Muscle of leg (tissue), 11 donors: Measurements from ENCODE around the gene ETS1. TPM values are rescaled to one million over a fixed set of nuclear protein-coding genes. Genes with fewer than 3 reads are reported as not detected.
"Not testable (repeated sequence)": the region's sequence is repeated elsewhere in the genome, so short reads cannot be mapped to it uniquely, and the experiment has no call there.

Experiments
- DNase-seq: peaks from one replicate; pipeline ENCODE4 v3.0.0; 2013
- H3K27ac ChIP-seq: one replicate; pipeline ENCODE4 v1.5.1; 2013; ENCODE audit warnings: mild to moderate bottlenecking, low read length, control low read depth
- H3K27me3 ChIP-seq: one replicate; pipeline ENCODE4 v1.6.1; 2013; ENCODE audit warnings: low read length; ENCODE audit not compliant: control insufficient read depth, insufficient read depth
- H3K36me3 ChIP-seq: one replicate; pipeline ENCODE4 v1.6.1; 2013; ENCODE audit warnings: low read length; ENCODE audit not compliant: control insufficient read depth, insufficient read depth
- H3K4me1 ChIP-seq: one replicate; pipeline ENCODE4 v1.6.1; 2013; ENCODE audit warnings: low read length; ENCODE audit not compliant: control insufficient read depth, insufficient read depth
- H3K4me3 ChIP-seq: one replicate; pipeline ENCODE4 v1.5.1; 2013; ENCODE audit warnings: low read length, control low read depth
- H3K9me3 ChIP-seq: replicated peaks from 2 replicates; pipeline ENCODE4 v1.6.1; 2013; ENCODE audit warnings: low read depth, low read length; ENCODE audit not compliant: control insufficient read depth
- WGBS: methylation state at CpG from one replicate; pipeline ENCODE4 v1.1.5; 2013; ENCODE audit warnings: missing lambda C conversion rate; ENCODE audit not compliant: insufficient coverage; 5-methylcytosine and 5-hydroxymethylcytosine counted together
- polyA plus RNA-seq, 8 donors: library from polyadenylated mRNA; unstranded; fragments of 120-200 nt; gene quantifications; one replicate each; pipeline versions ENCODE4 v1.2.1 to v1.2.3, GENCODE V29; 2013; ENCODE audit warnings: inconsistent platforms in 1 of 8, low replicate concordance in 1 of 8; ENCODE audit not compliant: insufficient read length in 8 of 8, insufficient read depth in 1 of 8
- total RNA-seq: library from RNA; stranded (reverse); fragments of 120-200 nt; gene quantifications from one replicate; pipeline ENCODE4 v1.2.4, GENCODE V29; 2013

The ETS1 gene
- total and polyA plus RNA-seq, 9 donors, result 35.3 to 79.1 (median 59.4) TPM

DNA sequence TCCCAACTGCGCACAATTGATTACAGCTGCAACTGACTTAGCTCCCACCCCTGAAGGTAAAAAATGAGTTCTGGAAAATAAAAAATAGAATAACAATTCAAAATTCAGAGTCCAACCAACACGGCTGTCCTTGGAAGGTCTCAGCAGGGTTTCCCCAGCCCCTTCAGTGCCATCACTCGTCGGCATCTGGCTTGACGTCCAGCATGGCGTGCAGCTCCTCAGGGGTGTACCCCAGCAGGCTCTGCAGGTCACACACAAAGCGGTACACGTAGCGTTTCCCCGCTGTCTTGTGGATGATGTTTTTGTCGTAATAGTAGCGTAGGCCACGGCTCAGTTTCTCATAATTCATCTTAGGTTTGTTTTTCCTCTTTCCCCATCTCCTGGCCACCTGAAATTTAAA lies 125.2 kb downstream of the ETS1 start:
- H3K4me1 ChIP-seq, result peaks cover 9% of the 10 kb centered on the region
- H3K36me3 ChIP-seq, result peaks cover 48% of the 10 kb centered on the region
- no peaks in the 10 kb centered on the region for H3K9me3 ChIP-seq
- H3K27me3 ChIP-seq, result no peaks in the 10 kb centered on the region
- no peak overlapping the region for H3K27ac ChIP-seq
- H3K4me3 ChIP-seq, result no peak overlapping the region
- WGBS, result 90% methylated on average over 7 of the region's 13 CpGs
- no peak for DNase-seq

DNA sequence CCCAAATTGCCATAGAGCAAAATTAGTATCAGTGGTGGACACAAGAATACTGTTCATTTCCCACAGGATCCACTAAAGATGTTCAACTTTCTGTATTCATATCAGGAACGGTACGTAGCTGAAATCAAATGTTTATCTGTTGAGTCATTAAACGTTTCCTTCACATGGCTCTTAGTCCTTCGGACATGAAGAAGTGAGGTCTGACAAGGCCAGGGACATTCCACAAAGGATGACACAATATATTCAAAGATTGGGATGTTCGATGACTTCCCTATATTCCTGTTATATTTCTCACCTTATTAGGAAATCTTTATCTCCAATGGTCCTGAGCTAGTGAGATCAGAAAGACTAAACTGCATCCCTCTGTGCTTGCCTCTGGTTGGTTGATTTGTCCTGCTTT lies 129.0 kb downstream of the ETS1 start:
- Histone ChIP-seq H3K36me3 (peaks cover 48% of the 10 kb centered on the region), H3K27ac (no peak overlapping the region)
- DNase-seq, result no peak

DNA sequence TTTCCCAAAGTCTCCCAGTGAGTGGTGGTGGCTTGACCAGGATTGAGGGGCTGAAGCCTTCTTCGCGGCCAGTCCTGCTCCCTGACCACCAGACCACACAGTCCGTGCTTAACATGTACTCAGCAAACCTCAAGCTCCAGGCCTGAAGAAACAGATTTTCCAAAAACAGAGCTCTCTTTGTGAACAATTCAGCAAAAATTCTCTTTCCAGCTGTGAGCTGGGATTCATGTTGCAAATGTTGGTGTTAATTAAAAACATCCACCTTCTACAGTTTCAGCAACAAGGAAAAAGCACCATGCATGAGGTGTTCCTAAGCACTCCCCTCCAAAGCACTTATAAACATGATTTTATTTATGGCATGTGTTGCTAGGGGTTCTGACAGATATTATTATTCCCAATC lies 129.5 kb downstream of the ETS1 start:
- Histone ChIP-seq H3K27ac (no peak overlapping the region), H3K27me3 (no peaks in the 10 kb centered on the region), H3K4me3 (no peak overlapping the region), H3K36me3 (peaks cover 43% of the 10 kb centered on the region), H3K9me3 (no peaks in the 10 kb centered on the region), H3K4me1 (peaks cover 6% of the 10 kb centered on the region)
- no CpG with 5 or more reads among the region's 3 CpGs for WGBS
- DNase-seq, result no peak

More for the DNA sequence above, 129.0 kb downstream of the ETS1 start:
- Histone ChIP-seq H3K4me3 (no peak overlapping the region), H3K27me3 (no peaks in the 10 kb centered on the region), H3K4me1 (peaks cover 6% of the 10 kb centered on the region), H3K9me3 (no peaks in the 10 kb centered on the region)
- WGBS, result no CpG with 5 or more reads among the region's 5 CpGs

DNA sequence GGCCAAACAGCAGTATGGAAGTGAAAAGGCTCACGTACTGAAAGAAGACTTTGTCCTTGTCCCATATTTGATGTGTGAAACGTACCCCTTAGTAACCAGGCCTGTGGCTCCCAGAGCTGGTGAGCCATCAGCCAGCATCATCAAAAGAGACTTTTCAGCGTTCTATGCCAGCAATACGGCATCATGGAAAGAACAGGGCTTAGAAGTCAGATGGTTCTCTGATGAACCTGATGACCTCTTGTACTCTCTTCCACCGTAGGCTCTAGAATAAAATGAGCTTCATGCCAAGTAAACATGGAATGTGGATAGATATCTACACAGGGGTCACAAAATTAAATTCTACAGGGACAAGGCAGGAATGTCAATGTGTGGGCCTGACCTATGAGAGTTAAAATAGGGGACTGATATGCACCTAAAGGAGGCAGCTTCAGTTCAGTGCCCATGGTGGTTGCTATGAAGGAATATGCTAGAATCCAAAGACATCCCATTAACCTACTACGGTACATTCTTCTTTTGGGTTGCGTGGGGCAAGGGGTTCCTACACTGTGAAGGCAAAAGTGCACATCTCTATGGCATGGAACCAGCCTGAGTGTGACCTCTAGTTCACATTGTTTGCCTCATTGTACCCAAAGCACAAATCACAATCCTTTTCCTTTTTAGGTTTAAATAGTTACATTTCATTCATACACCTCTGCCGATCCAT lies 130.6 kb downstream of the ETS1 start:
- Histone ChIP-seq H3K4me3 (no peak overlapping the region), H3K36me3 (peaks cover 33% of the 10 kb centered on the region), H3K27ac (no peak overlapping the region), H3K4me1 (peaks cover 11% of the 10 kb centered on the region), H3K27me3 (no peaks in the 10 kb centered on the region), H3K9me3 (no peaks in the 10 kb centered on the region)
- WGBS, result 91% methylated on average over 6 of the region's 8 CpGs
- DNase-seq, result no peak

DNA sequence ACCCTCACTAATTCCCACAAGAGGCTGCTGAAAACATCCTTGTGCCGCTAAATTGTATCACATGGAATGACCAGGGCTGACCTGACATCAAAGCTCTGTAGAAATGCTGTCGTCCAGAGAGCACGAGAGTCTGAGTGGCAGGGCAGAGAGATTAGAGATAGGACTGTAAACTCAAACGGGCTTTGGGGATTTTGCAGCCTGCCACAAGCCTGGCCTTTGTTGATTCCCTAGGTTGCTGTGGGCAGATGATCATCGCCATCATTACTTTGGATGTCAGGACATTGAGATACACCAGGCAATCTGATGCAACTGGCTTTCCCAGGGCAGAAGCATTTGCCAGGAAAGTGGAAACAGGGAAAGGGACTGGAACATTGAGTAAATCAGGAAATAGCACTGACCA lies 131.6 kb downstream of the ETS1 start:
- DNase-seq, result no peak
- 62% methylated on average over 4 of the region's 5 CpGs for WGBS
- Histone ChIP-seq H3K27ac (no peak overlapping the region), H3K4me1 (peaks cover 16% of the 10 kb centered on the region), H3K9me3 (no peaks in the 10 kb centered on the region), H3K4me3 (no peak overlapping the region), H3K27me3 (no peaks in the 10 kb centered on the region), H3K36me3 (peaks cover 26% of the 10 kb centered on the region)

DNA sequence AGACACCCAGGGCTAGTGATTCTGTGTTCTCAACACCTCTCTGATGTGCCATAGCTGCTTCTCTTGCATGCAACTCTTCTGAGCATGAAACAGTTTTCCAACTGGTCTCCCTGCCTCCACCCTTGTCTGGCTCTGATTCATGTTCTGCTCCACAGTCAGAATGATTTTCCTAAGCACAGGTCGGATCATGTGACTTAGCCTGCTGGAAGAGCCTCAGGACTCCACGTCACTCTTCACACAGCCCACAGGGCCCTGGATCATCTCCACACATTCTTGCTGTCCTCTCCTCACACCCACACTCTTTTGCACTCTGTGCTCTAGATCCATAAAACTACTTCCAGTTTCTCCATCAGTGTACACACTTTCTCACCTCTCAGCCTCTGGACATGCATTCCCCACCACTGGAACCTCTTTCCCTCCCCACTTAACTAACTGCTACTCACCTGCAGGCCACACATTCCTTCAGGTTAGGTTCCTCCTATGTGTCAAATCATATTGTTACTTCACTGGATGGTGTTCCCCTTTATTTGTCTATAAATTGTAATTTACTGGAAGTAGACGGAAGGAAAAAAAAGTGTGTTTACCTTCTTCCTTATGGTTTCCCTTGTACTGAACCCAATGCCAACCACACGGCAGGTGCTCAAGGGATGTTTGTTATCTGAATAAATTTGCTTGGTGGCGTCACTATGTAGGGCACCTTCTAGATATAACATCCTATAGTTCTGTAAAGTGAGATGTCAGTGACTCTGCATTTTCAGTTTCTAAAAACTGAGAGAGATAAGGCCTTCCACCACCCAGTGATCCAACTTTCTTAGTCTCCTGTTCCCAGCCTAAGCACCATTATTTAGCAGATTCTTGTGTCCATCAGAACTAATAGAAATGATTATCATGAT lies 133.7 kb downstream of the ETS1 start:
- Histone ChIP-seq H3K27me3 (no peaks in the 10 kb centered on the region), H3K9me3 (no peaks in the 10 kb centered on the region), H3K36me3 (peaks cover 18% of the 10 kb centered on the region), H3K4me3 (no peak overlapping the region), H3K27ac (no peak overlapping the region), H3K4me1 (peaks cover 16% of the 10 kb centered on the region)
- 21% methylated on average over 2 of the region's 5 CpGs for WGBS
- peak; percentile 80 for DNase-seq

DNA sequence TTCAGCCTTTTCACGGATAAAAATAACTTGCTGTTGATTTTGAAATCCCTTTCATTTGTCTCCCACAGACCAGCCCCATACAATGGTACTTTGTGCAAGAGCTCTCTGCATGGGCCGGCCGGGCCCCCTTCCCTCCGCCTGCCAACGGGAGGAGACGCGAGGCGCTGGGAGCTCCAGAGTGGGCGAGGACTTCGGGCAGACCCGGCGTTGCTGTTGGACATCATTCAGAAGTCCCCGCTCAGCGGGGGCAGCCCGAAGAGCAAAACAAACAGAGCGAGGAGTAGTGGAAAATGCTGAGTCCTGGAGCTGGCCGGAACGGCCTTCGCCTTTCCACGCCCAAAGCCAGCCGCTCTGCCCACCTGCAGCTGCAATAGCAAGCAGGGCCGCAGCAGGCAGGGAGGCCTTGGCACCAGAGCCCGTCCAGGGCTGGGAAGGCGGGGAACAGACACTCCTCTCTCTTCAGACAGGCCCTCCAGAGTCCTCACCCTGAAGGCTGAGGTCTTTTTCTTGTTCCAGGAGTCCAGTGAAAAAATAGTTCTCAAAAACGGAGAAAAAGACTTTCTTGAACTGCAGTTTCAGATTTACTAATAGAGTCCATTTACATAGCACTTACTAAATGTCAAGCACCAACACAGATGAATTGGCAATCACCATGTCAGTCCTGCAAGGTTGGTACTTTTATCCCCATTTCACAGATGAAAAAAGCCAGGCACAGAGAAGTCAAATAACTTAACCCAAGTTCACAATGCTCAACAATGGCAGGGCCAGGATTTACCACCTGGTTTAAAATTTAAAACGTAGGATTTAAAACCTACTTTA lies 135.5 kb downstream of the ETS1 start:
- H3K27ac ChIP-seq, result peak overlapping the region; percentile 38
- H3K4me3 ChIP-seq, result peak overlapping the region; percentile 6
- H3K4me1 ChIP-seq, result peaks cover 16% of the 10 kb centered on the region
- peaks cover 7% of the 10 kb centered on the region for H3K36me3 ChIP-seq
- H3K9me3 ChIP-seq, result no peaks in the 10 kb centered on the region
- DNase-seq, result peak; percentile 71
- H3K27me3 ChIP-seq, result no peaks in the 10 kb centered on the region
- 33% methylated on average over 22 of the region's 26 CpGs for WGBS

DNA sequence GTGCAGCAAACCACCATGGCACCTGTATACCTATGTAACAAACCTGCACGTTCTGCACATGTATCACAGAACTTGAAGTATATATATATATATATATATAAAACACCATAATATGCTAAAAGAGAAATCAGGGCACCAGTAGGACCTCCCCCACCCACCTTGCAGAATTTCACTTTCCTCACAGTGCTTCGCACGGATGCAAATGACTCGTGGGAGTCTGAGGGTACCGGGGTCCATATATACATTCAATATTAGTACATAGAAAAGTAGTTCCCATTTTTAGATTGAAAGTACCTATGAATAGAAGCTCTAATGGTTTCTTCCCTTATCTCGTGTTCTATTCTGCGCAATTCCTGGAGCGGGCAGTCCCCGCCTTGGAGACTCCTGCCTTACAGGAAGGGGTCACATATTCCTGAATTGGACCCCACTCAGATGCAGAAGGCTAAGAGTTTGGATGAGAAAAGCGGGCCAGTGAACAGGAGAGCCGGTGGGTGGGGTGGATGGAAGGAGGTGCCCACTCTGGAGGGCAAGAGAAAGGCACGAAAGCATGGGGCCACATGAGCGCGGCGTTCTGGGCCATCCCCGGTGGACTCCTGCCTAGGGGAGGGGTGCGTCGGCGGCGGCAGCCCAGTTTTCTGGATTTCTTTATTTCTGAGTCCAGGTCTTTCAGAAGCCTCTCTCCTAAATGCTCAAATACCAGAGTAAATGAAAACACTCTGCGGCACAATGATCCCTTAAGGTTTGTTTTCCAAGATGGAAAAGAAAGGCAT lies 136.3 kb downstream of the ETS1 start:
- H3K9me3 ChIP-seq, result no peaks in the 10 kb centered on the region
- no peak for DNase-seq
- no peaks in the 10 kb centered on the region for H3K27me3 ChIP-seq
- WGBS, result 73% methylated on average over 10 of the region's 21 CpGs
- H3K4me3 ChIP-seq, result no peak overlapping the region
- H3K27ac ChIP-seq, result peak overlapping the region; percentile 38
- H3K36me3 ChIP-seq, result peaks cover 4% of the 10 kb centered on the region
- peaks cover 16% of the 10 kb centered on the region for H3K4me1 ChIP-seq

DNA sequence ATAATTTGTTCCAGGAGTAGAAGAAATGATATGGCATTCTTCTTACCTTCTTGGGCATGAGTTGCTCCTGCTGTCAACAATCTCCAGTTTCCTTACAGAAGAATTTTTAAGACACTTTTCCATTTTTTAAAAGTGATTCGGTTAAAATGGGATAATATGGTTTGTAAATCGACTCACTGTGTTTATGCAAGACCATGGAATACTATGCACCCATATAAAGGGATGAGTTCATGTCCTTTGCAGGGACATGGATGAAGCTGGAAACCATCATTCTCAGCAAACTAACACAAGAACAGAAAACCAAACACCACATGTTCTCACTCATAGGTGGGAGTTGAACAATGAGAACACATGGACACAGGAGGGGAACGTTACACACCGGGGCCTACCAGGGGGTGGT lies 136.9 kb downstream of the ETS1 start:
- WGBS, result no CpG with 5 or more reads among the region's 4 CpGs
- H3K27me3 ChIP-seq, H3K27ac ChIP-seq, H3K4me3 ChIP-seq, H3K9me3 ChIP-seq, H3K36me3 ChIP-seq, DNase-seq: not testable (repeated sequence)
- peaks cover 16% of the 10 kb centered on the region for H3K4me1 ChIP-seq
